HT1080 (cell line): ENCODE results near the gene KLHL17. TPM values are rescaled to one million over a fixed set of nuclear protein-coding genes. Genes with fewer than 3 reads are reported as not detected.

Source experiments
- DNase-seq: peaks from one replicate; pipeline ENCODE4 v3.0.0-alpha.2; 2015; ENCODE audit warnings: low read depth
- total RNA-seq: library from RNA; depleted of rRNA; stranded (reverse); fragments of >200 nt; shearing (Covaris generic); gene quantifications from 2 replicates; pipeline ENCODE4 v1.2.3, GENCODE V29; 2014

Gene KLHL17
- total RNA-seq, 1 experiment from 2014 or later: 10.7 TPM

GRCh38 chr1:921011-921837, 39.2 kb upstream of the KLHL17 start:
- DNase-seq: peak; percentile 65

DNA sequence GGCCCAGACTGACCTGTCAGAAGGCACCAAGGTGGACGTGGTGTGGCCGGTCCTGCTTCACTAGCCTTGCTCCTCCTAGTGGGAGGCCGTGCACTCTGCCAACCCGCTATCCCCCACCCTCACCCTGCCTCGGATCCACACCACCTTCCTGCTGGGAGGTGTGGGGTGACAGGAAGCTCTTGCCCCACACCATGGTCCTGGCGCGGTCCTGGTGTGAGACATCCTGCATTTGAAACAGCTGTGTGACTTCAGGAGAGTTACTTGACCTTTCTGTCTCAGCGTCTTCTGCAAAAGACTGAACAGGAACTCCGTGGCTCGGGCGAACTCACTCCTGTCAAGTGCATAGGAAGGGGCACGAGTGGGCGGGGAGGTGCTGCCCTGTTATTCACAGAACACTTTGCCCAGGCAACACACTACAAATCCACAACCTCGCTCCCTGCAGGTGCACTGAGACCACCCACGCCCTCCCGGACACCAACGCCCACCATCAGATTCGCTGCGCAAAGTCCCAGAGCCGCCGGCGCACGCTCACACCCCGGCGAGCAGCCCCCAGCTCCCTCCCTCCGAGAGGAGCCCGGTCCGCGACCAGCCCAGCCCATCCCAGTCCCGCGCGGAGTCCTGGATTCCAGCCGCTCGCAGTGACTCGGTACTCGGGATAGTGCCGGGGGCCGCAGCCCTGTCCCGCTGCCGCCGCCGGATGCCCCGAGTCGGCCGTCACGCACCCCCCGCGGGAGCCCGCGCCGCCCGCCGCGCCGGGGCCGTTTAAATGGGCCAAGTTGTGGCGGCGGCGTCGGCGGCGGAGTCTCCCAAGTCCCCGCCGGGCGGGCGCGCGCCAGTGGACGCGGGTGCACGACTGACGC, 37.0 kb upstream of the KLHL17 start, which contains the start of gene SAMD11:
TSS of gene SAMD11 (plus strand) at position 793 of the 860 bp plus-strand sequence. CDS start 509 bp downstream, outside the sequence.
- DNase-seq: peak; percentile 58

- no peak for DNase-seq
These were observed 36.3 kb upstream of the KLHL17 start for GRCh38 chr1:923991-924655.

DNA sequence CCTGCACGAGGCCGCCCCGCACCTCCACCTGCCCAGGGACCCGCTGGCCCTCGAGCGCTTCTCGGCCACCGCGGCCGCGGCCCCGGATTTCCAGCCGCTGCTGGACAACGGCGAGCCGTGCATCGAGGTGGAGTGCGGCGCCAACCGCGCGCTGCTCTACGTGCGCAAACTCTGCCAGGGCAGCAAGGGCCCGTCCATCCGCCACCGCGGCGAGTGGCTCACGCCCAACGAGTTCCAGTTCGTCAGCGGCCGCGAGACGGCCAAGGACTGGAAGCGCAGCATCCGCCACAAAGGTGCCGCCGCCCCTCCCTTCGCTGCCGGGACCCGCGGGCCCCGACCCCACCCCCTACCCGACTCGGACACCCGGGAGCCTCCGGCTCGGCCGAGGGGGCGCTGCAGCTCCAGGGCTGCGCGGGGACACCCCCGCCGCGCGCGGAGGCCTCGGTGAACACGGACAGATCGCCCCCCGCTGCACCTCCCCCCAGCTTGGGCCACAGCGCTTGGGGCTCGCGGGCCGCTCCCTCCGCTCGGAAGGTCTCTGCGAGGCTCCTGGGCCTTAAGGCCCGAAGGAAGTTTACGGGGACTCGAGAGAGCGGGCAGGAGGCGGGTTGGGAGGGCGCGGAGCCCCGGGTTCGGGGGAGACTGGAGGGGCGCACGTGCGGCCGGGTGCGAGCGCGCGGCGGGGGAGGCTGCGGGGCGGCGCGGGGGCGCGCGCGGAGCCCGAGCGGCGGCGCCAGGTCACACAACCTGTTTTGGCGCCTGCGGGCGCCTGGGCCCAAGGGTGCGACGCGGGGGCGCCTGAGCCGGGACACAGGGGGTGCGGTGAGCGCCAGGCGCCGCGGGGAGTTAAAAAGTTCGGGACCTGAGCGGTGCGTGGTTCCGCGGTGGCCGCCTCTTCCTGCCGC, 35.5 kb upstream of the KLHL17 start:
- no peak for DNase-seq

GRCh38 chr1:925561-926421, 34.6 kb upstream of the KLHL17 start:
- no peak for DNase-seq

DNA sequence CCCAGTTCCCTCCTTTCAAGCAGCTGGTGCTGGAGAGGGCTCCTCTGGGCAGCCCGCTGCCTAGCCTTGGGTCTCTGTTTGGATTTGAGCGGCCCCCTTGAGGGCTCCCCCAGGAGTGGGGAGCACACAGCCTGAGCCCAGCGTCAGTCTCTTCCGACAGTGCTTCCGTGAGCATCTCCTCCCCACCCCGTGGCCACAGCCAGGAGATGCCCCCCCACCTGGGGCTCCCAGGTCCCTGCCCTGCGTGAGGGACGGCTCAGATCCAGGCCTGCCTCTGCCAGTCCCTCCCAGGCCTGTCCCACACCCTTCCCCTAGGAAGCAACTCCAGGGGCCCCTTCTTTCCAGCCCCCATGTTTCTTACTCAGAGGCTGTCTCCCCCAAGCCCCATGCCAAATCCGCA, 33.1 kb upstream of the KLHL17 start:
- no peak for DNase-seq

DNA sequence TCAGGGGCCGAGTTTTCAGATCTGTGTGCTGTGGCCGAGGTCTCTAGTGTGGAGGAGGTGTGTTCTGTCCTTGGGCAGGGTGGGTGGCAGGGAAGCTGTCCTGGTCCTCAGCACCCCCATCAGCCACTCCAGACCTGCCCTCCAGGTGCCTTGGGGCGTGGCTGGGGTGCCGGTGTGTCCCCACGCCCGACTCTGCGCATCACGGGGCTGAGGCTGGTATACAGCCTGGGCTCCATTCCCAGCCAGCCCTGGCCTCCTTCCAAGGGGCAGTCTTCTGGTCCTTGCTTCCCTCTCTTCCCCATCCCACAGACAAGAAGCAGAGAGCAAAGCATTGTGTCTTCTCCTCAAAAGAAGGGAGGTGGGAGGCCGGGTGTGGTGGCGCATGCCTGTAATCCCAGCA, 32.6 kb upstream of the KLHL17 start:
- no peak for DNase-seq

DNA sequence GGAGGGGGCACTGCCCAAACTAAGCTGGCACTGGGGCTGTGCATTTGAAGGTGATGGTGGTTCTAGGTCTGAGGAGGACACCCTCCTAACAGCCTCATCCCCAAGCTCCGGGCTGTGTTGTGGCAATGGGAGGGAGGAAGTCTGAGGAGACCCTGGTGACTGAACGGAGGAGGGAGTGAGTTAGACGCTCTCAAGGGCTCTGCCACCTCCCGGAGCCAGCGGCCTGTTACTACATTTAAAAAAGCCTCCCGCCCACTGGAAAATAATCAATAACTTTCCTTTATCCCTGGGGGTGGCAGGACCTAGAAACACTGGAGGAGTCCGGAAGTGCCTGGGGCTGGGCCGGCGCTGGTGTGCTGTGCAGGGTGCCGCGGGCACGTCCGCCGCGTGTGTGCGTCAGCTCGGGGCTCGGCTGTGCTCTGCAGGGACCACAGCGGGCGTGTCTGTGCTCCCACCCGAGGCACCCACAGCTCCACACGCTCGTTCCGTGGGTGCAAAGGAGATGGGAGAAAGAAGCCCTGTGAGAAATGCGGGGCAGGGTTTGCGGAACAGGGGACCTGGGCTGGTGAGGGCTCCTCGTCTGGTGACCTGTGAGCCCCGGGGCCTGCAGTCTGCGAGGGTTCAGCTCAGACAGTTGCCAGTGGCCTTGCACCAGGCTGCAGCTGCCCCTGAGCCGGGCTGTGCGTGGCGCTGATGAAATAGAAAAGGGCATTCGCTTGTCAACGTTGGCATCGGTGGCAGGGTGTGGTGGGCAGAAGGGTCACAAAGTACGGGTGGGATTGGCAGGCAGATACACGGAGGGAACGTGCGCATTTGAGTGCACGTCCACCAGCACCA, 31.3 kb upstream of the KLHL17 start:
- DNase-seq: no peak

GRCh38 chr1:929712-930632, 30.4 kb upstream of the KLHL17 start:
- DNase-seq: no peak

GRCh38 chr1:930633-931138, 29.7 kb upstream of the KLHL17 start:
- DNase-seq: no peak

GRCh38 chr1:931380-932172, 28.8 kb upstream of the KLHL17 start:
- DNase-seq: no peak

DNA sequence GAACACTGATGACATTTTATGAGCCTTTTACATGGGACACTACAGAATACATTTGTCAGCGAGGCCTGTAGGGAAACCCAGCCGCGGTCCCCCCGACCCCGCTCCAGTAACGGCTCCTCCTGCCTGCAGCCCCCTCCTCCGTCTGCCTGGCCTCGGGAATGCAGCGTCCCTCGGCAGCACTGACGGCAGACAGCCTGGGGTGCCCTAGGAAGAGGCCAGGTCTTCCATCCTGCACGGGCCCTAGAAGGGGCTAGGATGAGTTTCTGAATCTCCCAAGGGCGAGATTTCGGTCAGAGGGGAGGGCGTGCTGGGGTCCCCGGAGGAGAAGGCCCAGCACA, 28.2 kb upstream of the KLHL17 start:
- DNase-seq: no peak

DNA sequence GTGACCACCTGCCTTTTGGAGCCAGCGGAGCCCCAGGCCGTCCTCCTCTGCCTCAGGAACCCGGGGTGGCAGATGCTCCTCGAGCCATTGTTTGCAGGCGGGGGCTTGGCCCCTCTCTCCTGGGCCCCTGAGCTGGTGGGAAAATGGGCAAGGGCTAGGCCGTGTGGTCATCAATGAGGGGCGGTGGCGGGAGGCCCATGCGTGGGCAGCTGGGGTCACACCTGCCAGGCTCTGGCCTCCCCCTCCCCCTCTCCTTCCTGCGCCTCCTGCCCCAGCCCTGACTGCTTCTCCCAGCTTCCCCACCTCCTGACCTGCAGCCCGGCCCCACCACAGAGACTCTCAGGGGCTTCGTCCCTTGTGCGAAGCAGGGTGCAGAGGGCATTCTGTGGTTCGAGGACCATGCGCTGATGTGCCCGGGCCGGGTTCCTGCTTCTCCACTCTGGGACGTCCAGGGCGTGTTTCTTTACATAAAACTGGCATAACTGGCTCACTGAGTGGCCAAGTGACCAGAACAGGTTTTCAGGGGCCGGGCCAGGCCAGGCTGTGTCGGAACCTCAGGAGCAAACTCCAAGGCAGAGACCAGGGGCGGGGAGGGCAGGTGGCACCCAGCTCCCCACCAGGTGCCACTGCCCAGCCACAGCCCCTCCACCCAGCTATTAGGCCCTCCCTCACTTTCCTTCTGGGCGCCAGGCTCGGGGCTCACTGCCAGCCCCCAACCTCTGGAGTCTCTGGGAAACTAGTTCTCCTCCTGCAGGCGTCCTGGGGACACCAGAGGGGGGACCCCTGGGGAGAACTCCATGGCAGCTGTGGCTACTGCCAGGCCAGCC, 27.4 kb upstream of the KLHL17 start:
- no peak for DNase-seq

GRCh38 chr1:933603-933940, 26.8 kb upstream of the KLHL17 start:
- no peak for DNase-seq

DNA sequence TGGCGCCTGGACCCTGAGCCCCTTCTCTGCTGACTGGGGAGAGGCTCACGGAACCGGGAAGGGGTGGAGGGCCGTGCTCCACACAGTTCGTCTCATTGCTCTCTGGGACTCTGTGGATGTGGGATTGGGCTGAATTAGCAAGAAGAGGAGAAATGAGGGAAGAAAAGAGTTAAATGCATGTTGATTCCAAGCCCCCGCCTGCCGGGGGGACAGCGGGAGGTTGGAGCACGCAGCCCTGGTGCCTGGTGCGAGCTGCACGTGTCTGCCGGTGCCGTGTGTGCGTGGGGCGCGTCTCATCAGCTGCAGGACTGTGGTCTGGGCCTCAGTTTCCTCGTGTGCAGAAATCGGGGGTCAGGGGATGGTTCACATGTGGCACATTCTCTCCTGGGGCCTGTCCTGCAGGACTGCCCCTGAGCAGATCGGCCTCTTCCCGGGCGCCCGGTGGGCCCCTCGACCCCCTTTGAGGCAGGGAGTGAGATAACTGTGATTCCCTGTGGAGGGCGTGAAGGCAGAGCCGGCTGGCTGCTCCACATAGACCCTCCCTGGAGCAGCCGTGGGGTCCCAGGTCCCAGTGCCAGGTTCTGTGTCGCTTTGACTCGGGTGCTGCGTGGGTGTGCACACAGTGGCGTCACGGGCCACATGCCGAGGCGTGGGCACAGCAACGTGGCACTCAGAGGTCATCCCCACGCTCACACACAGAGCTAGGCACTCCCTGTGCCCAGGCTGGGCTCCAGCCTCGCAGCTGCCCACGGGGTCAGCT, 25.2 kb upstream of the KLHL17 start:
- no peak for DNase-seq
